ENCODE data around the gene CES3.

The CES3 gene, protein sequence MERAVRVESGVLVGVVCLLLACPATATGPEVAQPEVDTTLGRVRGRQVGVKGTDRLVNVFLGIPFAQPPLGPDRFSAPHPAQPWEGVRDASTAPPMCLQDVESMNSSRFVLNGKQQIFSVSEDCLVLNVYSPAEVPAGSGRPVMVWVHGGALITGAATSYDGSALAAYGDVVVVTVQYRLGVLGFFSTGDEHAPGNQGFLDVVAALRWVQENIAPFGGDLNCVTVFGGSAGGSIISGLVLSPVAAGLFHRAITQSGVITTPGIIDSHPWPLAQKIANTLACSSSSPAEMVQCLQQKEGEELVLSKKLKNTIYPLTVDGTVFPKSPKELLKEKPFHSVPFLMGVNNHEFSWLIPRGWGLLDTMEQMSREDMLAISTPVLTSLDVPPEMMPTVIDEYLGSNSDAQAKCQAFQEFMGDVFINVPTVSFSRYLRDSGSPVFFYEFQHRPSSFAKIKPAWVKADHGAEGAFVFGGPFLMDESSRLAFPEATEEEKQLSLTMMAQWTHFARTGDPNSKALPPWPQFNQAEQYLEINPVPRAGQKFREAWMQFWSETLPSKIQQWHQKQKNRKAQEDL

GRCh38 chr16:66961065-66961744 is at the start of gene CES3:
Gene CES3 (plus strand): TSS chr16:66961266. CDS start chr16:66961308, 42 bp downstream.
- no peak within 1 kb of the TSS for H3K4me3 ChIP-seq (replicated peaks in 1 of 2; ENCODE audit: low read depth in 2 of 2, low read length in 2 of 2)
- DNase-seq (ENCODE audit: low read depth in 2 of 2), result peak; percentile 67 to 72
- peak; percentile 92 for TF ChIP-seq CTCF (IDR thresholded peaks at IDR 0.05; ENCODE audit: low read depth, low read length)

GRCh38 chr16:66911801-66912200 is 49.3 kb upstream of the CES3 start:
- no peak for TF ChIP-seq CTCF (IDR thresholded peaks at IDR 0.05; ENCODE audit: low read depth, low read length)
- DNase-seq (ENCODE audit: low read depth in 2 of 2), result no peak
- H3K4me3 ChIP-seq (replicated peaks in 1 of 2; ENCODE audit: low read depth in 2 of 2, low read length in 2 of 2), result no peak overlapping the region

- DNase-seq (ENCODE audit: low read depth in 2 of 2), result no peak
- H3K4me3 ChIP-seq (replicated peaks in 1 of 2; ENCODE audit: low read depth in 2 of 2, low read length in 2 of 2), result no peak overlapping the region
- no peak for TF ChIP-seq CTCF (IDR thresholded peaks at IDR 0.05; ENCODE audit: low read depth, low read length)
Observed at GRCh38 chr16:66913081-66913480, 48.0 kb upstream of the CES3 start.

DNA sequence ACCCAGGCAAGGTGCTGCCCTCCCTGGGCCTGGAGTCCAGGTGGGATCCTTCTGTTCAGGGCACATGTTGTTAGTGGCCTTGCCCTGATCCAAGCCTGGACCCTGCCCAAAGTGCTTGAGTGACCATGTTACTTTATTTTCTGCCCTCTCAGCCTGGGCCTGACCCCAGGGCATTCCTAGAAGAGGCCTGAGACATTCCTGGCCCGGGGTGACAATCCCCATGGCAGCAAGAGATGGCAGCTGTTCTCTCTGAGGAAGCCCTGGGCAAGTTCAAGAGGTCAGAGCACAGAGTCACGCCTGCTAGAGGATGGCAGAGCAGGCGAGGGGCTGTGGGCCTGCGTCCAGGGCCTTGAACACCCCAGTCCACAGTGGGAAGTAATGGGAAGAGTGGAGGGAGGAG is 47.4 kb upstream of the CES3 start:
- H3K4me3 ChIP-seq (replicated peaks in 1 of 2; ENCODE audit: low read depth in 2 of 2, low read length in 2 of 2), result no peak overlapping the region
- TF ChIP-seq CTCF (IDR thresholded peaks at IDR 0.05; ENCODE audit: low read depth, low read length), result no peak

GRCh38 chr16:66914541-66914940 is 46.5 kb upstream of the CES3 start:
- no peak for DNase-seq (ENCODE audit: low read depth in 2 of 2)
- no peak overlapping the region for H3K4me3 ChIP-seq (replicated peaks in 1 of 2; ENCODE audit: low read depth in 2 of 2, low read length in 2 of 2)
- TF ChIP-seq CTCF (IDR thresholded peaks at IDR 0.05; ENCODE audit: low read depth, low read length), result no peak

More for the DNA sequence above, 47.4 kb upstream of the CES3 start:
- DNase-seq (ENCODE audit: low read depth in 2 of 2), result no peak

- DNase-seq (ENCODE audit: low read depth in 2 of 2), result no peak
- TF ChIP-seq CTCF (IDR thresholded peaks at IDR 0.05; ENCODE audit: low read depth, low read length), result no peak
- no peak overlapping the region for H3K4me3 ChIP-seq (replicated peaks in 1 of 2; ENCODE audit: low read depth in 2 of 2, low read length in 2 of 2)
Observed at GRCh38 chr16:66915041-66915440, 46.0 kb upstream of the CES3 start.
